Esophagus squamous epithelium (tissue), 4 donors: ENCODE results near the gene MVB12B.

Experiments
- CTCF ChIP-seq, 6 experiments: fragments of 450-650 bp in 4 of 6; fragments of 200-600 bp in 2 of 6; sonication (generic) in 2 of 6; IDR thresholded peaks; one replicate each; pipeline ENCODE4 v1.5.1; 2016 to 2019; ENCODE audit warnings: antibody characterized with exemption in 6 of 6, mild to moderate bottlenecking in 4 of 6, moderate library complexity in 4 of 6
- POLR2A ChIP-seq, 4 donors: fragments of 450-650 bp; IDR thresholded peaks; one replicate each; pipeline ENCODE4 v1.6.1; 2017; ENCODE audit warnings: antibody characterized with exemption in 4 of 4, mild to moderate bottlenecking in 4 of 4, moderate library complexity in 3 of 4

- TF ChIP-seq CTCF (IDR thresholded peaks at IDR 0.05) (no peak), POLR2A (IDR thresholded peaks at IDR 0.05) (no peak)
These were observed 7.0 kb upstream of the MVB12B start for GRCh38 chr9:126319671-126320070.
